Measurements from ENCODE around the gene TAF4.

The TAF4 gene

DNA sequence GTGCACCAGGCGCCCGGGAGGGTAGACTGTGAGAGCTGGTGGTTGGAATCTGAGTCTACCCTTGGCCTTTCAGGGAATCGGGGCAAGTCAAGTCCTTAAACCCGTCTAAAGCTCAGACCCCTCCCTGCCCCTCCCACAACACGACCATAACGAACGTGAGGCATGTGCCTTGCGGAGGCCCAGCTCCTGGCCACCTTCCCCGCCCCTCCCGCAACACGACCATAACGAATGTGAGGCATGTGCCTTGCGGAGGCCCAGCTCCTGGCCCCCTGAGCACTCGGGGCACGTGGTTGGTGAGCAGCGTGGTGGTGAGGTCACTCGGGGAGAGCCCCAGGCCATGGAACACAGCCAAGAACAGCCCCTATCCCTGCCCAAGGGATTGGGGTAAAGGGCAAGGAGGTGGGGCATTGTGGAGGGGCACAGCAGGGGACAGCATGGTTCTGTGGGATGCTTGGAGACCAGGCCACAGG lies 132.2 kb downstream of the TAF4 start:
- no peak overlapping the region for H3K4me3 ChIP-seq (ENCODE audit: low read depth, low read length)
- TF ChIP-seq, protein P1, sequence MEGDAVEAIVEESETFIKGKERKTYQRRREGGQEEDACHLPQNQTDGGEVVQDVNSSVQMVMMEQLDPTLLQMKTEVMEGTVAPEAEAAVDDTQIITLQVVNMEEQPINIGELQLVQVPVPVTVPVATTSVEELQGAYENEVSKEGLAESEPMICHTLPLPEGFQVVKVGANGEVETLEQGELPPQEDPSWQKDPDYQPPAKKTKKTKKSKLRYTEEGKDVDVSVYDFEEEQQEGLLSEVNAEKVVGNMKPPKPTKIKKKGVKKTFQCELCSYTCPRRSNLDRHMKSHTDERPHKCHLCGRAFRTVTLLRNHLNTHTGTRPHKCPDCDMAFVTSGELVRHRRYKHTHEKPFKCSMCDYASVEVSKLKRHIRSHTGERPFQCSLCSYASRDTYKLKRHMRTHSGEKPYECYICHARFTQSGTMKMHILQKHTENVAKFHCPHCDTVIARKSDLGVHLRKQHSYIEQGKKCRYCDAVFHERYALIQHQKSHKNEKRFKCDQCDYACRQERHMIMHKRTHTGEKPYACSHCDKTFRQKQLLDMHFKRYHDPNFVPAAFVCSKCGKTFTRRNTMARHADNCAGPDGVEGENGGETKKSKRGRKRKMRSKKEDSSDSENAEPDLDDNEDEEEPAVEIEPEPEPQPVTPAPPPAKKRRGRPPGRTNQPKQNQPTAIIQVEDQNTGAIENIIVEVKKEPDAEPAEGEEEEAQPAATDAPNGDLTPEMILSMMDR (IDR thresholded peaks at IDR 0.05; ENCODE audit: low read depth, low read length): no peak

DNA sequence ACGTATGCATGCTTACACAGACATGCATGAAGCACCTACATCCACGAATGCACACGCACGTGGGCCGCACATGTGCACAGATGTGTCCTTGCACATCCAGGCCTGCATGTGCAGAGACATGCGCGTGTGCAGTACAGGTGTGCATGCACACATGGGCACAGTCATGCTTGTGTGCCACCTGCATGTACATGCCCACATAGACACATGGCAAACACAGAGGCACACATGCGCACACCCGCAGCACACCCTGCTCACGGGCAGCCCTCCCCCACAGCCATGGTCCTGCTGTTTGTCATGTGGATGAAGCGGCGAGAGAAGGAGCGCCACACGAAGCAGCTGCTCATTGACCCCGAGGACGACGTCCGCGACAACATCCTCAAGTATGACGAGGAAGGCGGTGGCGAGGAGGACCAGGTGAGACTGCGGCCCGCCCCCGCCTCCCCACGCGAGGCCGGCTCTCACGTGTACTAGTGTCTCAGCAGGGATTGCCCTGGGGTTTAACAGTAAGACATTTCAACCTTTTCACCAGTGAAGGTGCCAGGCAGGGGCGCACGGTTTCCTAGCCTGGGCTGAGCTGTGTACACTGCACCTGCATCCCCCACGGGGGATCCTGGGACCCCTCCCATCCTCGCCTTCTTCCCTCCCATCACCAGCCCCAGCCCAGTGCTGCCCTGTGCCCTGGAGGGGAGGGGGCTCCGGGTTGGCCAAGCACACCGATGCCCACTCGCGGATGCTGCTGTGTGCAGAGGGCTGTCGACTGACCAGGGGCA lies 132.8 kb downstream of the TAF4 start:
- TF ChIP-seq, protein P1 (IDR thresholded peaks at IDR 0.05; ENCODE audit: low read depth, low read length): no peak
- H3K4me3 ChIP-seq (ENCODE audit: low read depth, low read length): no peak overlapping the region

DNA sequence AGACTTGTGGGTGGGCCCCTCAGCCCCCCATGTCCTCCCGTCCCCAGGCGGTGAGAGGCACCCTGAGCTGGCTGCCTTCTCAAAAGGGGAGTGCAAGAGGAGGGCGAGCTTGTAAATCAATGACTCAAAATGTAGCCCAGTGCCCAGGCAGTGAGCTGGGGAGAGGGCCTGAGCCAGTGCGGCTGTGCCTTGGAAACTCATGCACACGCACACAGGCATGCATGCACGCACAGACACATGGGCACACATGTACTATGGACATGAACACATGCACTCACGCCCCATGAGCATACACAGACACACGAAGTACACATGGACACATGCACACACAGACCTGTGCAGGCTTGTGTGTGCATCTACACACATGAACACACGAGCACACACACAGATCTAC lies 133.5 kb downstream of the TAF4 start:
- TF ChIP-seq, protein P1 (IDR thresholded peaks at IDR 0.05; ENCODE audit: low read depth, low read length): no peak
- no peak overlapping the region for H3K4me3 ChIP-seq (ENCODE audit: low read depth, low read length)

DNA sequence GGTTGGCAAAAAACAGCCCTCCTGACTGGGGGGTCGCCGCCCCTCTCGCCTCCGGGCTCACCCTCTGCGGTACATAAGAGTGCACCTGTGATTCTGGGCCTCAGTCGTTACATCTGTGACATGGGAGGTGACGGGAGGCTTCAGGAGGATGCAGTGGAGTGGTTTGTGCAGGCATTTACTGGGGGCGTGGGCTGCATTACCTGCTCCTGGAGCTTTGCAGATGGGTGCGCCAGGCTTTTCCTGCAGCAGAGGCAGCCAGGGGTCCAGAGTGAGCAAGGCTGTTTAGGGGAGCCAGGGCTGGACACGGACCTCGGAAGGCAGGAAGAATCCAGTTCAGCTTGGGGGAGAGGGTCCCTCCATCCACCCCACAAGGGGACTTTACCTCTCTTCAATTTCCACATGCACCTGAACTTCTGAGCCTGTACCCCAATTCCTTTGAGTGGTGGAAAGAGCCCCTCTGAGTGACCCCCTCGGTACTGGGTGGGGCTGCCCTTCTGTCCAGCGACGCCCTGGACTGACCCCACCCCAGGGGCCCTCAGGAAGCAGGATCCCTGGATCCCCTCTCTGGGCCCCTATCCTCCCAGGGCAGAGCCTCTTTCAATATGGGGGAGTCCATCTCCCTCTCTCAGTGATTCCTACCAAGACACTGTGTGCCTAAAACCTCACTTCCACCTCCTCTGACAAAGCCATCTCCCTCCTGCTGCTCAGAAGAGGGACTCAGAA lies 134.0 kb downstream of the TAF4 start:
- TF ChIP-seq, protein P1 (IDR thresholded peaks at IDR 0.05; ENCODE audit: low read depth, low read length): no peak
- no peak overlapping the region for H3K4me3 ChIP-seq (ENCODE audit: low read depth, low read length)

DNA sequence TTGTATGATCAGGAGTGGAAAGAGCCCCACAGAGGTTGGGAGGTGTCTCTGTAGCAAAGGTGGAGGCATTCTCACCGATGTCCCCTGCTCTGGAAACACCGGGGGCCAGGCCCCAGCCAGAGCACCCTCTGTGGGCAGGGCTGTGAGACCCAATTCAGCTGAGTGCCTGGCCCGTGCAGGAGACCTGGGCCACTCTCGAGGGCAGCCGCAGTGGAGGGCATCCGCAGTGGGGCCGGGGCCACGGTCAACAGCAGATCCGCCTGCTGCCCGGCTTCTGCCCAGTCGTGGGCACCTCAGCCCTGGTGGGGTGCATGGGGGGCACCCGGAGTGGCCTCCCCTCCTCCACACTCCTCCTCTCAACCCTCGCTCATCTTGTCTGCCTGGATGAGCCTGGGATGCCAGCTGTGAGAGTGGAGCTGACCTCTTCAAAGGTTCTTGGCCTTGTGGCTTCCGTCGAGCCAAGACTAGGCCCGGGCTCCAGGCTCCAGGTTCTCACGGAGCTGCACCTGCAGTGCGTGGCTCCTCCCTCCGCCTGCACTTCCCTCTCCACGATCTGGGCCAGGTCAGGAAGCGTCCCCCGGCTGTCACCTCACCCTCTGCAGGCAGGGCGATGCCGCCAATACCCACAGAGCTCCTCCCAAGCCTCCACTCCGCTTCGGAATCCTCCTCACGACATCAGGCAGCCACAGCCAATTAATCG lies 134.8 kb downstream of the TAF4 start:
- TF ChIP-seq, protein P1 (IDR thresholded peaks at IDR 0.05; ENCODE audit: low read depth, low read length): no peak
- no peak overlapping the region for H3K4me3 ChIP-seq (ENCODE audit: low read depth, low read length)

DNA sequence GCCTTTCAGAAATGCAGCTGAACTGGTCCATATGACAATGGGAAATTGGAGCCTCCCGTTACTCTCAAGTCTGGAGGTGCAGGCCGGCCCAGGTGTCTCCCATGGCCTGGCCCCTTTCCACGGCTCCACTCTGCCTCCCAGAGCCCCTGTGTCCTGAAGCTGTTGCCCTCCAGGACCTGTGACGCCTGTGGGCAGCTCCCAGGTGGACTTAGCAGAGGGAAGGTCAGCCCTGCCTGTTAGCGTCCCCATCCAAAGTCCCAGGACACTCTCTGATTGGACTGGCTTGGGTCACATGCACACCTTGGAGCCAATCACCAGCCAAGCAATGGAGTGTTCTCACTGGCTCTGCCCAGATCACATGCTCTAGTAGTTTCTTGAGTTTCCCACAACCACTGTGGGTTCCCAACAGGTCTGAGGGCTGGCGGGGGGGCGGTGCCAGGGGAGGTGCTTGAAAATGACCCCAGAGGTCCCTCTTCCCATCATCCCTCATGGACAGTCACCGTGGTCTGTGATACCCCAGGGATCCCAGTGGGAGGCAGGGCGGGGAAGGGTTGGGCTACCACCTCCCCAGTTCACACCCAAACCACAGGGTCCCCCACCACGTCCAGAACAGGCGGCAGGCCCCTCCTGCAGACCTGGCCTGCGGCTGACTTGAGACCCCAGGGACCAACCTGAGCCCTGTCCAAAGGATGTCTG lies 135.6 kb downstream of the TAF4 start:
- TF ChIP-seq, protein P1 (IDR thresholded peaks at IDR 0.05; ENCODE audit: low read depth, low read length): no peak
- no peak overlapping the region for H3K4me3 ChIP-seq (ENCODE audit: low read depth, low read length)
